Activated CD8-positive, alpha-beta memory T cell treated with anti-CD3 and anti-CD28 coated beads for 1 hour (primary cell): Measurements from ENCODE around the gene TNFRSF4.
"Not testable (repeated sequence)": the region's sequence is repeated elsewhere in the genome, so short reads cannot be mapped to it uniquely, and the experiment has no call there.

ENCODE experiments used
- DNase-seq, 2 donors: peaks; one replicate each; pipeline ENCODE4 v3.0.0-alpha.2; 2020; ENCODE audit warnings: low read depth in 1 of 2; ENCODE audit errors: extremely low read depth in 1 of 2

The TNFRSF4 gene

DNA sequence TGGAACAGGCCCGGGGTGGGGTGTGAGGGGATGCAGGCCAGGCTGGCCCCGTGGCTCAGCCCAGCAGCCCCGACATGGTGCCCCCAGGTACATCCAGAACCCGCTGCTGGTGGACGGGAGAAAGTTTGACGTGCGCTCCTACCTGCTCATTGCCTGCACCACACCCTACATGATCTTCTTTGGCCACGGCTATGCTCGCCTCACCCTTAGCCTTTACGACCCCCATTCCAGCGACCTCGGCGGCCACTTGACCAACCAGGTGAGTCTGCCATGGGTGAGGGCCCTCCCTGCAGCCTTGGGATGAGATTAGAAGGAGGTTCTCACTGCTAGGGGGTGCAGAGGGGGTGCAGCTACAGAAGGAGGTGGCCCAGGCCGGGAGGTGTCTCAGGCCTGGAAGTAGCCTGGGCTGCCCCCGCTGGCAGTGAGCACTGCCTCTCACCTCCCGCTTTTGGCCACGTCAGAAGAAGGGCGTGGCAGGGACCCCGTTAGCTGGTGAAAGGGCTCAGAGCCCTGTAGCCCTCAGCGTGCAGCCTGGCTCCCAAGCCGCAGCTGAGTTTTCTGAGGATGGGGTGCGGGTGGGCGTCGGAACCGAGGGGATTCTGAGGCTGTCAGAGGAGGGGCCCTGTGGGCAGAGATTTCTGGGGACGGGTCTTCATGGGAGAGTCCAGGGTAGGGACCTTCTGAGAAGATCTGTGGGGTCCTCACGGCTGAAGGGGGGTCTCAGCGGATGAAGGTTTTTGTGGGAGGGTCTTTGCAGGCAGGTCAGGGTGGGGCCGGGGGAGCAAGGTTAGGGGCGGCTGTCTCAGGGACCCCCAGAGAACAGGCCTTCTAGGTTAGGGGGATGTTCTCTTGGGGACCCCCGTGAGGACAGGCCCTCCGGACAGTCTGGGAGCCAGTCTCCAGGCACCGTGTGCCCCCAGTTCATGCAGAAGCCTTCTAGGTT lies 29.8 kb downstream of the TNFRSF4 start:
- no peak for DNase-seq

DNA sequence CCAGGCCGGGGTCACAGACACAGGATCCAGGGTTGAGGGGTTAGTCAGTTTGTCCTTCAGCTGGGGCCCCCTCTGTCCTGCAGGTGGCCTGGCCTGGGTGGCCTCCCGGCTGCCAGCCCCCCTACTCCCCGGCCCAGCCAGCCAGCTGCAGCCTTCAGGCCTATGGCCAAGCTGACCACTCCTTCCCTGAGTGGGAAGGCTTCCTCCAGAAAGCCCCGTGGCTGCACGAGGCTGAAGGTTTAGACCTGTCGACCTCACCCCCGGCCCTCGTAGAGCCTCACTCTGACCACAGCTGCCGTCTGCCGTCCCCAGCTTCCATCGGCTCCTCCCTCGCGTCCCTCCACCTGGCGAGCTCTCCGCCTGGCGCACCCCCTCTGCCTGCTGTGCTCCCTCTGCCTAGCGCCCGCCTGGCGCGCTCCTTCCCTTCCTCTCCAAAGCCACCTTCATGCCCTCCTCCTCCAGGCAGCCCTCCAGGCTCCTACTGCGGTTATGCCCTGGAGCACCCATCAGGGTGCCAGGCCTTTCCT lies 30.7 kb downstream of the TNFRSF4 start:
- DNase-seq = no peak

DNA sequence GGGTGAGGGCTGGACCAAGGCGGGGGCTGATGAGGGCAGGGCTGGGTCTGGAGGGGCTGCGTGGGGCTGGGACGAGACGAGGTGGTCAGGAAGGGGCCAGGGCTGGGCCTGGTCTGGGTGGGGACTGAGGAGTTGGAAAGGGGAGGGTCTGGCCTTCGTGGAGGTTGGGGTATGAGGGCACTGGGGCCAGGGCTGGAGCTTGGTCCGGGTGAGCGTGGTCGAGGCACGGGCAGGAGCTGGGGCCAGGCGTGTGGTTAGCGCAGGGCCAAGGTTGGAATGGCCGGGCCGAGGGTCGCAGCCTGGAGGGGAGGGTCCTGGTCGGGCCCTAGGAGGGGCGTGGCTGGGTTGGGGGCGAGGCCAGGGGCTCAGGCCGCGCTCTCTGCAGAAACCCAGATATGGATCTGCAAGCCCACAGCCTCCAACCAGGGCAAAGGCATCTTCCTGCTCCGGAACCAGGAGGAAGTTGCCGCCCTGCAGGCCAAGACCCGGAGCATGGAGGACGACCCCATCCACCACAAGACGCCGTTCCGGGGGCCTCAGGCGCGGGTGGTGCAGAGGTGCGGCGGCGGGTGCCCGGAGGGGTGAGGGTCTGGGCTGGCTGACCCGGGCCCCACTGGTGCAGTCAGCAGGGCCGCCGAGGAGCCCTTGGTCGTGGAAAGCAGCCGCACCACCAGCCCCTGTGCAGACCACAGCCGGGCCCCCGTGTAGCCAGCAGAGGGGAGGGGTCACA lies 31.3 kb downstream of the TNFRSF4 start:
- DNase-seq = no peak

DNA sequence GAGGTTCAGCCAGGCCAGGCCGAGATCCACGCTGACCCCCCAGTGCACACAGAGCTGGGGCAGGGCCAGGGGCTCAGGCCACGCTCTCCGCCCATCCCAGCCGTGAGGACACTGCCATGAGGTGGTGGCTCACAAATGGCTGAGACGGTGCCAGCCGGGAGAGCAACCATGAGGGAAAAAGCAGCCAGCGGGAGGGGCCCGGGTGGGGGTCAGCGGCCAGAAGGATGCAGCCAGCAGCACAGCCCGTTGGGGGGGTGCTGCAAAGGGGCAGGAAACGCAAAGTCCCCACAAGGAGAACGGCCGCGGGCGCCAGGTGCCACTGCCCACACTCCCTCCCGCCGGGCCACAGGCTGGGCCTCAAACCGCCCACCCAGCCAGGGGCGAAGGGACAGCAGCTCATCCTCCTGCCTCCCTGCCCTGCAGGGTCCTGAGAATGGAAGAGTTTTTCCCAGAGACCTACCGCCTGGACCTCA lies 32.0 kb downstream of the TNFRSF4 start:
- no peak for DNase-seq

- DNase-seq = no peak
Observed at GRCh38 chr1:1181129-1181937, 32.6 kb downstream of the TNFRSF4 start.

DNA sequence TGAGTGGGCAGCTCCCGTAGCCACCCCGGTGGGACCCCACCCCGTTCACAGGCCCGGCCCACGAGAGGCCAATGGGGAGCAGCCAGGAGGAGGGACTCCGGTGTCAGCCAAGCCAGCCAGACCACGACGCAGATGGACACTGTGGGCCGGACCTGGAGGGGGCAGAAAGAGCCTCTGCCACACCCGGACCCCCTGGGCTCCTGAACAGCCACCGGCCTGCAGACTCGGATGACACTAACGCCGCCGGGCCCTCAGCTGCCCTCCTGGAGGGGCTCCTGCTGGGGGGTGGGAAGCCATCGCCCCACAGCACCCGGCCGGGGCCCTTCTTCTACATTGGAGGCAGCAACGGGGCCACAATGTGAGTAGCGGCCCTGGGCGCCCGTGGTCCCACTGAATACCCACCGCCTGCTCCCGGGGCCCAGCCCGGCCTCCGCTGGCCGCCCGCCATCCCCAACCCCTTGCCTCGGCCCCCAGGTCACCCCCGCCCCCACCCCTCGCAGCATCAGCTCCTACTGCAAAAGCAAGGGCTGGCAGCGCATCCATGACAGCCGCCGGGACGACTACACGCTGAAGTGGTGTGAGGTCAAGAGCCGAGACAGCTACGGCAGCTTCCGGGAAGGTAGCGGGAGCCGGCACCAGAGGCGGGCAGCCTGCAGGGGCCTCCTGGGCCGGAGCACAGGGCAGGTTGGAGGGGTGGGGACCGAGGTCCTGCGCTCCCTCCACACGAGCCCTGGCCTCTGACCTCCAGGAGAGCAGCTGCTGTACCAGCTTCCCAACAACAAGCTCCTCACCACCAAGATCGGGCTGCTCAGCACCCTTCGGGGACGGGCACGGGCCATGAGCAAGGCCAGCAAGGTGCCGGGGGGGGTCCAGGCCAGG lies 33.7 kb downstream of the TNFRSF4 start:
- no peak for DNase-seq

DNA sequence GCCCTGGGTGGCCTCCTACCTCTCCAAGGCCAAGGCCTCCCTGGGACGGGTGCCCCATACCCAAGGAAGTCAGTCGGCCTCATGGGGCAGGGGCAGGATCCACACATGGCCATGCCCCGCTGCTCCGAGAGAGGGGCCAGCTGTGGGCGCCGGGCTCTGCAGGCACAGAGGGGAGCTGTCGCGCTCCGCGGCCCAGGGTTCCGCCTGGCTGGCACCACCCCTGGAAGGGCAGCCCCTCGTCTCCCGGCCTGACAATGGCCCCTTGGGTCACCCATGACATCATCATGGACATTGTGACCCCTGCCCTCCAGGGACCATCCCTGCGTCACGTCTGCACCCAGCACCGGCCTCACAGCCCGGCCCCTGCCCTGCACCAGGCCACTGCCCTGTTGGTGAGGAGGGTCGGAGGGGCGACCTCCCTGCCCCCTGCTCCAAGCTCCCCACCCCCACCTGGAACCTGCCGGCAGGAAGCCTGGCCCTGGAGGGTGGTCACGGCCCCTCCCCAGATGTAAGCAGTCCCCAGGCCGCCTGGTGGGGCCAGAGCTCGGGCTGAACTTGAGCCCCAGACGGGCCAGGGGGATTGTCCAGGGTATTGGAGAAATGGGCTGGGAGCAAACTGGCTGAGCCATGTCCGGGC lies 34.5 kb downstream of the TNFRSF4 start:
- no peak for DNase-seq

GRCh38 chr1:1178794-1179331 lies 35.1 kb downstream of the TNFRSF4 start:
- DNase-seq = no peak

GRCh38 chr1:1177452-1178206 lies 36.3 kb downstream of the TNFRSF4 start:
- DNase-seq = no peak

DNA sequence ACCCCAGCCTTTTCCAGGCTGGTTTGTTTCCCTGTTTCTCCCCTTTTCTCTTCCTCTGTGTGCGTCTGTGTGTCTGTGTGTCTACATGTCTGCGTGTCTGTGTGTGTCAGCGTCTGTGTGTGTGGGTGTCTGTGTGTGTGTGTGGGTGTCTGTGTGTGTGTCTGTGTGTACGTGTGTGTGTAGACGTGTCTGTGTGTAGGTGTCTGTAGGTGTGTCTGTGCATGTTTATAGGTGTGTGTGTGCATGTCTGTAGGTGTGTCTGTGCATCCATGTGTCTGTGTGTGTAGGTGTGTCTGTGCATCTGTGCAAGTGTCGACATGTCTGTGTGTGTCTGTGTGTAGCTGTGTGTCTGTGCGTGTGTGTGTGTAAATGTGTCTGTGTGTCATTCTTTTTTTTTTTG lies 37.0 kb downstream of the TNFRSF4 start:
- no peak for DNase-seq

DNA sequence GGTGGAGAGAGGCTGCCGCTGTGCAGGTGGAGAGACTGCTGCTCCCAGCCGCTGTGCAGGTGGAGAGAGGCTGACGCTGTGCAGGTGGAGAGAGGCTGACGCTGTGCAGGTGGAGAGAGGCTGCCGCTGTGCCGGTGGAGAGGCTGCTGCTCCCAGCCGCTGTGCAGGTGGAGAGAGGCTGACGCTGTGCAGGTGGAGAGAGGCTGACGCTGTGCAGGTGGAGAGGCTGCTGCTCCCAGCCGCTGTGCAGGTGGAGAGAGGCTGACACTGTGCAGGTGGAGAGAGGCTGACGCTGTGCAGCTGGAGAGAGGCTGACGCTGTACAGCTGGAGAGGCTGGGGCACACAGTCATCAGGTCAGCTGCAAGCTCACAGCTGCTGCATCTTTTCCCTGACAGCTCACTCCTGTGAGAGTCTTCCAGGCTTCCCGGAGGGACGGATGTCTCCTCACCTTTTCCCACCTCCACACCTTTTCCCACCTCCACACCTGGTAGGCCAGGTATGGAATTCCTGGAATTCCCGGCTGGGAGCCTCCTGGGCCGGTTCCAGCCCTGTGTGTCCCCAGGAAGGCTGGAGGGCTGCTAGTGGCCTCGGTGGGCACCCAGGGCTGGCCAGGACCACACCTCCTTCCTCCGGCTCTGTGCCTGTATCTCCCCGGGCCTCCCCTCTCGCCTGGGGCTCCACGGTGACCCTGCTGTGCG lies 37.7 kb downstream of the TNFRSF4 start:
- not testable (repeated sequence) for DNase-seq

DNA sequence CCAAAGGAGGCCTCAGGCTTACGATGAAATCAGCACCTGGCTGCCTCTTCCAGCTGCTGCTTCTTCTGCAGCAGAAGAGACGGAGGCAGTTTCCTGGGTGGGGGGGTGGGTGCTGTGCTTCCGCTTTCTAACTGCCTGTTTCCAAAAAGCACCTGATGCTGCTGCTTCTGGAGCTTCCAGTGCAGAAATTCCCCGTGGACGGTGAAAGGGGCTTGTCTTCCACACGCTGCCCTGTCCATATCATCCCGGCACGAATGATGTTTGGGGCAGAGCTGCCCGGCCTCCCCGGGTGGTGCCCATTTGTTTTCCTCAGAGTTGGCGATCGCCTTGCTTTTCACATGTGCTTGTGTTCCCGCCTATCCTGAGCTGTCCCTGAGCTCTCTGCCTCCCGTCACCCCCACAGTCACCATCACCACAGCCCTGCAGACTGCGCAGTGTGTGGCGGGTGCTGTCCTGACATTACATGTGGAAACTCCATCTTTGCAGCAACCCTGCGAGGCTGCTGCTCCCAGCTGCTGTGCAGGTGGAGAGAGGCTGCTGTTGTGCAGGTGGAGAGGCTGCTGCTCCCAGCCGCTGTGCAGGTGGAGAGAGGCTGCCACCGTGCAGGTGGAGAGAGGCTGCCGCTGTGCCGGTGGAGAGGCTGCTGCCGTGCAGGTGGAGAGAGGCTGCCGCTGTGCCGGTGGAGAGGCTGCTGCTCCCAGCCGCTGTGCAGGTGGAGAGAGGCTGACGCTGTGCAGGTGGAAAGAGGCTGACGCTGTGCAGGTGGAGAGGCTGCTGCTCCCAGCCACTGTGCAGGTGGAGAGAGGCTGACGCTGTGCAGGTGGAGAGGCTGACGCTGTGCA lies 38.5 kb downstream of the TNFRSF4 start:
- DNase-seq = no peak

DNA sequence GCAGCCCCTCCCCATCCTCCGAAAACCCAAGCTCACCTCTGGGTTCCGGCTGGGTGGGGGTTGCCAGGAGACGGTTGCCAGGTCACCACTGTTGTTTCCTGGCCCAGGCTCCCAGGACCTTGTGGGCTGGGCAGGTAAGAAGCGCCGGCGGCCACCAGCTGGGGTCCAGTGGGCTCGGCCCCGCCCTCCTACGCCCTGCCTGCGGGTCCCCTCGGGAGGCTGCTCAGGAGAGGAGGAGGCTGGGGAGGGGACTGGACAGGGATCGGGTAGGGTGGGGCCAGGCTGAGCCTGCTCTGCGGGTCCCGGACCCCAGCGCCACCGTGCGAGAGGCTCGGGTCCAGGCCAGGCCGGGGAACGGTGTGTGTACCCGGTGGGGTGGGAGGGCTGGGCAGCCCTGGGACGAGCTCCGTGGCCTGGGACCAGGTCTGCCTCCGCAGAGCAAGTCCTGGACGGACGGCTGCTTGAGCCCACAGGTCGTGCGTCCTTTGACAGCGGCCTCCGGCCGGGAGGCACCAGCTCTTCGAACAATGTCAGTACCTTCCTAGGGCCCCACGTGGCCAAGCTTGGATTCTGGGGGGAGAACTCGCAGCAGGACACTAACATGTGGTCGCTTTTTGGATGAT lies 40.0 kb downstream of the TNFRSF4 start, which contains the start of gene TTLL10:
Gene TTLL10 (plus strand): TSS at position 88 of the 623 bp plus-strand sequence. CDS start 5,336 bp downstream, outside the sequence.
- DNase-seq = peak; percentile 20 to 41

DNA sequence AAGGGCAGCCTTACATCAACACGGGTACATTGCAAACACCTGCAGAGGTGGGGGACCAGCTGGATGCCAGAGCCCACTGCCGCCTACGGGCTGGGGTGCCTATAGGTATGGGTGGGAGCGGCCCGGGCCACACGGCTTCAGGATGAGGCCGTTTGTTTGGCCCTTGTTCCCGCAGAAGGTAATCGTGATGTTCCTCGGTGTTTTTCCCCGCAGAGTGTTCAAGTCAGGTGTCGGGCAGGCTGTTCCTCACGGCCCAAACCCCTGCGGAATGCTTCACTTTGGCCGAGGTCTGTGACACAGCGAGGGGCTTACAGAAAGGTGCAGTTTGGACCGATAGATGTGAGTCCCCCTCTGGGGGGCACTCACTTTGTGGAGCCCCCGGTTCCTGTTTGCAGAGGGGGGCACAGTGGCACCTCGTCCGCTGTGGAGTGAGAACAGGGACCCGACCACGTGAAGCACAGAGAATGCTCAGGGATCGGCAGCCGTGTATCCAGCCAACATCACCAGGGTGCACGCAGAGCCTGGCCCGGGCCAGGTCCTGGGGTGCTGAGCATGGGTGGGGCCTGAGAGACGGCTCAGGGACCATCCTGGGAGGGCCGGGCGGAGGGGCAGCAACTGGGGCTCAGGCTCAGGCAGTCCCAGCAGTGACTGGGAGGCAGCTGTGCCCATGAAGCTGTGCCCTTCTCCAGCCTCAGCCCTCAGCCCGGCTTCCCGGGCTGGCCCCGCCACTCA lies 40.7 kb downstream of the TNFRSF4 start:
- DNase-seq = no peak

GRCh38 chr1:1171546-1172340 lies 42.2 kb downstream of the TNFRSF4 start:
- DNase-seq = peak in 1 of 2 donors; percentile 25
